ACC112 (cell line): Measurements from ENCODE around the gene EPDR1.

Experiments used
- H2AFZ ChIP-seq: fragments of 200-600 bp; sonication (generic); one replicate; pipeline ENCODE4 v1.6.0; 2017; ENCODE audit warnings: antibody characterized with exemption, low read length; ENCODE audit not compliant: unreplicated experiment
- H3K27ac ChIP-seq: fragments of 200-600 bp; sonication (generic); 2 replicates; pipeline ENCODE4 v1.5.1; 2014; ENCODE audit warnings: low read depth, mild to moderate bottlenecking, antibody characterized with exemption, low read length, moderate library complexity
- H3K27me3 ChIP-seq: fragments of 200-600 bp; sonication (generic); 2 replicates; pipeline ENCODE4 v1.6.1; 2014; ENCODE audit warnings: mild to moderate bottlenecking, antibody characterized with exemption, low read length, moderate library complexity, mixed read lengths; ENCODE audit not compliant: insufficient read depth
- H3K36me3 ChIP-seq: fragments of 200-600 bp; sonication (generic); 2 replicates; pipeline ENCODE4 v1.6.1; 2016; ENCODE audit warnings: mild to moderate bottlenecking, antibody characterized with exemption, low read length, moderate library complexity, mixed read lengths; ENCODE audit not compliant: insufficient read depth
- H3K4me1 ChIP-seq: fragments of 200-600 bp; sonication (generic); one replicate; pipeline ENCODE4 v1.6.1; 2016; ENCODE audit warnings: low read length, mixed read lengths; ENCODE audit not compliant: insufficient read depth, unreplicated experiment, control insufficient read depth
- H3K4me3 ChIP-seq: fragments of 200-600 bp; sonication (generic); 2 replicates; pipeline ENCODE4 v1.5.1; 2014; ENCODE audit warnings: mild to moderate bottlenecking, low read depth, low read length
- H3K79me2 ChIP-seq: fragments of 200-600 bp; sonication (generic); one replicate; pipeline ENCODE4 v1.6.0; 2016; ENCODE audit warnings: low read length; ENCODE audit not compliant: control insufficient read depth, unreplicated experiment, insufficient read depth

Gene EPDR1

GRCh38 chr7:38000272-38000671 lies 79.8 kb downstream of the EPDR1 start:
- Histone ChIP-seq H2AFZ (no peak overlapping the region), H3K27me3 (no peaks in the 10 kb centered on the region), H3K79me2 (no peaks in the 10 kb centered on the region), H3K4me1 (peaks cover 19% of the 10 kb centered on the region), H3K36me3 (no peaks in the 10 kb centered on the region), H3K27ac (peak overlapping the region; percentile 53), H3K4me3 (peak overlapping the region; percentile 2; the same call in 1 of the 2 replicates)
